Activated CD8-positive, alpha-beta T cell treated with anti-CD3 and anti-CD28 coated beads, Interleukin-2, amount 10 ng/mL, durations not matched to agents 7 days and 5 days (primary cell): ENCODE measurements around the gene RAB42. TPM values are rescaled to one million over a fixed set of nuclear protein-coding genes. Genes with fewer than 3 reads are reported as not detected.
A peak's percentile ranks its signal among the peaks of the same experiment; 100 is the strongest.
"Not testable (repeated sequence)": the region's sequence is repeated elsewhere in the genome, so short reads cannot be mapped to it uniquely, and the experiment has no call there.

Source experiments
- ATAC-seq: fragments of 150-1000 bp; cut with Tn5 transposase; one replicate; pipeline ENCODE4 v1.10.0; 2021; ENCODE audit warnings: moderate library complexity
- CTCF ChIA-PET: fragments of 350-600 bp; sonication (Branson Sonifier 250); formaldehyde crosslinking; loops from one replicate; lab custom pipeline; 2021; ENCODE audit warnings: antibody characterized with exemption; lab: Charles Lee
- POLR2A ChIA-PET: fragments of 350-600 bp; sonication (Branson Sonifier 250); formaldehyde crosslinking; loops from one replicate; lab custom pipeline; 2021; ENCODE audit warnings: antibody characterized with exemption; lab: Charles Lee
- DNase-seq: peaks from one replicate; pipeline ENCODE4 v3.0.0-alpha.2; 2020
- H3K27ac Mint-ChIP-seq: one replicate; pipeline ENCODE4 v1.8.0; 2021; ENCODE audit warnings: mild to moderate bottlenecking, mixed read lengths
- H3K27me3 Mint-ChIP-seq: one replicate; pipeline ENCODE4 v1.8.0; 2021; ENCODE audit warnings: low read depth, mixed read lengths
- H3K36me3 Mint-ChIP-seq: one replicate; pipeline ENCODE4 v1.8.0; 2021; ENCODE audit warnings: low read depth, mixed read lengths
- H3K4me1 Mint-ChIP-seq: one replicate; pipeline ENCODE4 v1.8.0; 2021; ENCODE audit warnings: low read depth, mixed read lengths
- H3K4me3 Mint-ChIP-seq: one replicate; pipeline ENCODE4 v1.8.0; 2021; ENCODE audit warnings: mild to moderate bottlenecking, mixed read lengths
- H3K9me3 Mint-ChIP-seq: one replicate; pipeline ENCODE4 v1.8.0; 2022; ENCODE audit warnings: mixed read lengths; ENCODE audit not compliant: insufficient read depth
- total RNA-seq, 2 experiments: library from RNA; stranded (reverse); gene quantifications; one replicate each; pipeline ENCODE4 v1.2.3, GENCODE V29; 2021

Gene RAB42
- total RNA-seq, 2 experiments from 2014 or later: not detected

- no peaks in the 10 kb centered on the region for H3K4me1 Mint-ChIP-seq
- no peak for DNase-seq
- CTCF ChIA-PET: interaction anchor here (1.2 kb wide), 1 partner anchor 9 kb away, joined by 5 read pairs; no protein-coding TSS in a partner anchor
- POLR2A ChIA-PET: interaction anchor here (4.0 kb wide), 1 partner anchor 10 kb away, joined by 26 read pairs; no protein-coding TSS in a partner anchor
- no peak overlapping the region for H3K27ac Mint-ChIP-seq
- H3K9me3 Mint-ChIP-seq: no peaks in the 10 kb centered on the region
- H3K36me3 Mint-ChIP-seq: peaks cover 35% of the 10 kb centered on the region
- H3K27me3 Mint-ChIP-seq: no peaks in the 10 kb centered on the region
- ATAC-seq: no peak
- H3K4me3 Mint-ChIP-seq: no peak overlapping the region
Observed at GRCh38 chr1:28571911-28572310, 20.2 kb upstream of the RAB42 start.

GRCh38 chr1:28572891-28573290 is 19.2 kb upstream of the RAB42 start:
- ATAC-seq, H3K4me3 Mint-ChIP-seq, H3K27me3 Mint-ChIP-seq, DNase-seq, H3K9me3 Mint-ChIP-seq, H3K4me1 Mint-ChIP-seq, H3K27ac Mint-ChIP-seq: not testable (repeated sequence)
- H3K36me3 Mint-ChIP-seq: peaks cover 40% of the 10 kb centered on the region
- ChIA-PET CTCF (interaction anchor here (1.2 kb wide), 1 partner anchor 8 kb away, joined by 5 read pairs; no protein-coding TSS in a partner anchor), POLR2A (interaction anchor here (4.0 kb wide), 1 partner anchor 9 kb away, joined by 26 read pairs; no protein-coding TSS in a partner anchor)

DNA sequence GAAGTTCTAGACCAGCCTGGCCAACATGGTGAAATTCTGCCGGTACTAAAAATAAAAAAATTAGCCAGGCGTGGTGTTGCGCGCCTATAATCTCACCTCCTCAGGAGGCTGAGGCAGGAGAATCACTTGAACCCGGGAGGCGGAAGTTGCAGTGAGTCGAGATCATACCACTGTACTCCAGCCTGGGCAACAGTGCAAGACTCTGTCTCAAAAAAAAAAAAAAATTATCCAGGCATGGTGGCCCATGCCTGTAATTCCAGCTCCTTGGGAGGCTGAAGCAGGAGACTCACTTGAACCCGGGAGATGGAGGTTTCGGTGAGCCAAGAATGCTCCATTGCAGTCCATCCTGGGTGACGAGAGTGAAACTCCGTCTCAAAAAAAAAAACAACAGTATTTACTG is 18.5 kb upstream of the RAB42 start:
- H3K27me3 Mint-ChIP-seq: no peaks in the 10 kb centered on the region
- H3K4me1 Mint-ChIP-seq: peaks cover 10% of the 10 kb centered on the region
- no peak for ATAC-seq
- ChIA-PET CTCF (no interaction called here), POLR2A (interaction anchor here (4.0 kb wide), 1 partner anchor 8 kb away, joined by 26 read pairs; no protein-coding TSS in a partner anchor)
- no peak overlapping the region for H3K4me3 Mint-ChIP-seq
- H3K36me3 Mint-ChIP-seq: peaks cover 40% of the 10 kb centered on the region
- no peak for DNase-seq
- no peak overlapping the region for H3K27ac Mint-ChIP-seq
- no peaks in the 10 kb centered on the region for H3K9me3 Mint-ChIP-seq

DNA sequence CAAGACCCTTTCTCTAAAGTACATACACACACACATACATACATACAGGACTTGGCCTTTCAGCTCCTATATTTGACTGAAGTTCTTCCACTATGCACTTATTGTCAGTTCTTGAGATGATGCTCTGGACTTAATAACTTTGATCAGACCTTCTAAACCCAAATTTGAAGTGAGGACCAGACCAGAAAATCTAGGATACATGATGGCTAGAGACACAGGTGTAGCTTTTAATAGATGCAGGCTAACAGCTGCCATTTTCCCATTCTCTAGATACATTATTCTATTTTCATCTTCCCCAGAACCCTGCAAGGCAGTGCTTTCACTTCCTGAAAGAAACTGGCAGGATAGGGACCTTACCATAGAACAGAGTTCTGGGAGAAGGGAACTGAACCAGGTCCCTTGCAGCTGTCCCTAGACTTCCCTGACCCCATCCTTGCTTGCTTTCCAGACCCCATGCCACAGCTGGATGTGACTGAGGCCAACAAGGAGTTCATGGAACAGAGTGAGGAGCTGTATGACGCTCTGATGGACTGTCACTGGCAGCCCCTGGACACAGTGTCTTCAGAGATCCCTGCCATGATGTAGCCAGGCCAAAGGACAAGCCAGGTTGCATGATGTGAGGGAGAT is 14.9 kb upstream of the RAB42 start:
- Mint-ChIP-seq H3K27ac (peak overlapping the region; percentile 21), H3K36me3 (peaks cover 54% of the 10 kb centered on the region), H3K27me3 (no peaks in the 10 kb centered on the region), H3K4me3 (peak overlapping the region; percentile 8), H3K9me3 (no peaks in the 10 kb centered on the region), H3K4me1 (peaks cover 30% of the 10 kb centered on the region)
- POLR2A ChIA-PET: interaction anchor here (2.1 kb wide), 1 partner anchor 24 kb away, joined by 9 read pairs; the partner anchor contains the start of gene TRNAU1AP
- no peak for ATAC-seq
- CTCF ChIA-PET: no interaction called here
- DNase-seq: no peak

GRCh38 chr1:28577738-28578536 is 14.1 kb upstream of the RAB42 start:
- peaks cover 54% of the 10 kb centered on the region for H3K36me3 Mint-ChIP-seq
- H3K27me3 Mint-ChIP-seq: no peaks in the 10 kb centered on the region
- ChIA-PET CTCF (no interaction called here), POLR2A (interaction anchor here (2.1 to 5.7 kb wide), 3 partner anchors 25 to 70 kb away, joined by 9 to 97 read pairs (median 45); partner anchors contain the start of genes RCC1, RNU11 and TRNAU1AP)
- no peaks in the 10 kb centered on the region for H3K9me3 Mint-ChIP-seq
- DNase-seq: no peak
- H3K4me3 Mint-ChIP-seq: peak overlapping the region; percentile 8
- peaks cover 34% of the 10 kb centered on the region for H3K4me1 Mint-ChIP-seq
- H3K27ac Mint-ChIP-seq: peak overlapping the region; percentile 64
- ATAC-seq: no peak

DNA sequence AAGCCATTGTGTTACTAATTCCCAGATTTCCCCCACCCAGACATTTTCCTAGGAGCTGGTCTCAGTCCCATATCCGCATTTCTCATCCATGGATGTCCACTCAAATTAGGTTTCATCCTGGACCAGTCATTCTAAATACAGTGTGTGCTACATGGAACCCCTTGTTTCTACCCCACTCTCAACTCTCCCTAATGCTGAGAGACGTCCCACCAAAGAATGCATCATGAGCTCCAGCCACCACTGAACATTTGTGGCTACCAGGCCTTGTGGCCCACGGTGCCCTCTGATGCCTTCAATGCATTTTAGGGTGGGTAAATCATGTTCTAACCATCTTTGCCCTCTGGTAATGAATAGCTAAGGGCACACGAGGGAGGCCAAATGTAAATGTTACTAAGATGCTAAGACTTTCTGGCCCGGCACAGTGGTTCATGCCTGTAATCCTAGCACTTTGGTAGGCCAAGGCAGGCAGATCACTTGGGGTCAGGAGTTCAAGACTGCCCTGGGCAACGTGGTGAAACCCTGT is 13.3 kb upstream of the RAB42 start:
- Mint-ChIP-seq H3K4me1 (peaks cover 36% of the 10 kb centered on the region), H3K27me3 (no peaks in the 10 kb centered on the region), H3K27ac (peak overlapping the region; percentile 68), H3K36me3 (peaks cover 54% of the 10 kb centered on the region), H3K9me3 (no peaks in the 10 kb centered on the region), H3K4me3 (peak overlapping the region; percentile 94)
- DNase-seq (no peak), ATAC-seq (no peak)
- ChIA-PET CTCF (interaction anchor here (0.7 to 2.0 kb wide), 6 partner anchors 24 to 330 kb away, joined by 3 to 8 read pairs (median 4); no protein-coding TSS in a partner anchor), POLR2A (interaction anchor here (0.6 to 5.7 kb wide), 8 partner anchors 9 to 225 kb away, joined by 3 to 97 read pairs (median 6); partner anchors contain the start of genes RCC1, RNU11 and TRNAU1AP)

- CTCF ChIA-PET: interaction anchor here (0.7 to 3.0 kb wide), 10 partner anchors 23 to 331 kb away, joined by 3 to 21 read pairs (median 4); partner anchors contain the start of gene YTHDF2
Observed at GRCh38 chr1:28579401-28579800, 12.7 kb upstream of the RAB42 start.

GRCh38 chr1:28580722-28581530 is 11.1 kb upstream of the RAB42 start:
- peaks cover 46% of the 10 kb centered on the region for H3K36me3 Mint-ChIP-seq
- H3K9me3 Mint-ChIP-seq: no peaks in the 10 kb centered on the region
- peak overlapping the region; percentile 94 for H3K27ac Mint-ChIP-seq
- H3K4me3 Mint-ChIP-seq: peak overlapping the region; percentile 94
- peak; percentile 28 for ATAC-seq
- H3K4me1 Mint-ChIP-seq: peaks cover 36% of the 10 kb centered on the region
- ChIA-PET POLR2A (interaction anchor here (0.6 to 5.7 kb wide), 50 partner anchors 9 to 493 kb away, joined by 3 to 97 read pairs (median 6); partner anchors contain the start of genes ATP5IF1, EYA3, GMEB1 and MED18), CTCF (interaction anchor here (0.7 to 3.0 kb wide), 24 partner anchors 8 to 349 kb away, joined by 3 to 21 read pairs (median 5); partner anchors contain the start of genes DNAJC8, GMEB1, TAF12 and TRNAU1AP)
- H3K27me3 Mint-ChIP-seq: no peaks in the 10 kb centered on the region
- peak; percentile 67 for DNase-seq

More at GRCh38 chr1:28579401-28579800, 12.7 kb upstream of the RAB42 start:
- DNase-seq: no peak
- H3K36me3 Mint-ChIP-seq: peaks cover 54% of the 10 kb centered on the region
- ATAC-seq: no peak
- H3K27ac Mint-ChIP-seq: peak overlapping the region; percentile 94
- POLR2A ChIA-PET: interaction anchor here (0.6 to 5.7 kb wide), 12 partner anchors 9 to 377 kb away, joined by 3 to 97 read pairs (median 4); partner anchors contain the start of genes GMEB1, RCC1, RNU11 and TAF12
- H3K4me3 Mint-ChIP-seq: peak overlapping the region; percentile 94
- H3K4me1 Mint-ChIP-seq: peaks cover 36% of the 10 kb centered on the region
- H3K9me3 Mint-ChIP-seq: no peaks in the 10 kb centered on the region
- no peaks in the 10 kb centered on the region for H3K27me3 Mint-ChIP-seq

- Mint-ChIP-seq H3K27ac (peak overlapping the region; percentile 94), H3K36me3 (peaks cover 46% of the 10 kb centered on the region), H3K4me1 (peaks cover 36% of the 10 kb centered on the region), H3K4me3 (peak overlapping the region; percentile 94), H3K9me3 (no peaks in the 10 kb centered on the region), H3K27me3 (no peaks in the 10 kb centered on the region)
- CTCF ChIA-PET: interaction anchor here (0.7 to 3.0 kb wide), 24 partner anchors 9 to 349 kb away, joined by 3 to 21 read pairs (median 4); partner anchors contain the start of genes DNAJC8, GMEB1, TAF12 and TRNAU1AP
- peak; percentile 96 for DNase-seq
- POLR2A ChIA-PET: interaction anchor here (0.6 to 5.7 kb wide), 58 partner anchors 9 to 1590 kb away, joined by 3 to 97 read pairs (median 5); partner anchors contain the start of genes ATP5IF1, EYA3, GMEB1 and MED18
- ATAC-seq: peak; percentile 86
Observed at GRCh38 chr1:28581531-28582247, 10.4 kb upstream of the RAB42 start.

- no peaks in the 10 kb centered on the region for H3K27me3 Mint-ChIP-seq
- H3K4me1 Mint-ChIP-seq: peaks cover 36% of the 10 kb centered on the region
- ChIA-PET CTCF (interaction anchor here (1.1 to 3.0 kb wide), 13 partner anchors 29 to 334 kb away, joined by 3 to 21 read pairs (median 8); partner anchors contain the start of genes TAF12, TRNAU1AP and YTHDF2), POLR2A (interaction anchor here (0.6 to 5.7 kb wide), 49 partner anchors 8 to 1591 kb away, joined by 3 to 97 read pairs (median 6); partner anchors contain the start of genes ATP5IF1, EYA3, GMEB1 and MED18)
- peak overlapping the region; percentile 94 for H3K27ac Mint-ChIP-seq
- DNase-seq (no peak), ATAC-seq (no peak)
- H3K9me3 Mint-ChIP-seq: no peaks in the 10 kb centered on the region
- peaks cover 40% of the 10 kb centered on the region for H3K36me3 Mint-ChIP-seq
- H3K4me3 Mint-ChIP-seq: peak overlapping the region; percentile 94
Observed at GRCh38 chr1:28582248-28582615, 9.8 kb upstream of the RAB42 start.
